SHP77 (cell line): ENCODE data around the gene SGTB.

Source experiments
- DNase-seq, 2 experiments: peaks; one replicate each; lab custom pipeline; 2025; lab: John Stamatoyannopoulos, UW

The SGTB gene, protein sequence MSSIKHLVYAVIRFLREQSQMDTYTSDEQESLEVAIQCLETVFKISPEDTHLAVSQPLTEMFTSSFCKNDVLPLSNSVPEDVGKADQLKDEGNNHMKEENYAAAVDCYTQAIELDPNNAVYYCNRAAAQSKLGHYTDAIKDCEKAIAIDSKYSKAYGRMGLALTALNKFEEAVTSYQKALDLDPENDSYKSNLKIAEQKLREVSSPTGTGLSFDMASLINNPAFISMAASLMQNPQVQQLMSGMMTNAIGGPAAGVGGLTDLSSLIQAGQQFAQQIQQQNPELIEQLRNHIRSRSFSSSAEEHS

DNA sequence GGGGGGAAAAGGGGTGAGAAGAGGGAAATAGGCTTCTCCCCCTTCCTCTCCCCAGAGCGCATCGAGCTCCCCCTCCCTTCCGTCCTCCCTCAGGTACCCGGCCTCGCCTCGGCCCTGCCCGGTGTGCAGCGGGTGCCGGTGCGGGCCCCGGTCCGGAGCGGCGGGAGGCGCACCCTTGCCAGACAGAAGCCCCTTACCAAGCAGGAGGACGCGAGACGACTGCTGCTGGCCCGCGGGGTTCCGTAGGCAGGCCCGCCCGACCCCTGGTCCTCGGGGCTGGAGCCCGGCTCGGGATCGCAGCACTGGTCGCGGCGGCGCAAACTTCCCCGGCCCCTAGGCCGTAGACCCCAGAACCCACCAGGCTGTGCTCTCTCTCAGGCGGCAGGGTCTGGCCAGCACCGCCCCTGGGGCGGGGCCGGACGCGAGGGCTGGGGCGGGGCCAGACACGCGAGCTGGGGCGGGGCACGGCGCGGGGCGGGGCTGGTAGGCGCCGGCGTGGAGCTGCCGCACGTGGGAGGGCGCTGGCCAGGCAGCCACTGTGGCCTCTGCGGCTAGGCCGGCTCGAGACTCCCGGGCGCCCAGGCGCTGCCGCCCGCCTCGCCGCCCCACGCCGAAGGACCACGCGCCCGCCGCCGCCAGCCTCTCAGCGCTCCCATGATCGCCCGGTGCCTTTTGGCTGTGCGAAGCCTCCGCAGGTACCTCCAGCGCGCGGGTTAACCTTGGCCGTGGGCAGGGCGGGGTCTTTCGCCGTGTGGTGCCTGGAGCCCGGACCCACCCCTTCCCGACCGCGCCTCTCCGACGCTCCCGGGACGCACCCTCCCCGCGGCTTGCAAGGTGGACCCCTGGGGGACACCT lies at the start of gene SGTB, which contains the start of gene NLN:
Gene SGTB (minus strand): TSS at position 390 of the 855 bp plus-strand sequence. CDS start 1,302 bp downstream, outside the sequence.
Gene NLN (plus strand): TSS at position 486 of the 855 bp plus-strand sequence. CDS start 169 bp downstream, at position 655.
- DNase-seq, result peak; percentile 56 to 77

DNA sequence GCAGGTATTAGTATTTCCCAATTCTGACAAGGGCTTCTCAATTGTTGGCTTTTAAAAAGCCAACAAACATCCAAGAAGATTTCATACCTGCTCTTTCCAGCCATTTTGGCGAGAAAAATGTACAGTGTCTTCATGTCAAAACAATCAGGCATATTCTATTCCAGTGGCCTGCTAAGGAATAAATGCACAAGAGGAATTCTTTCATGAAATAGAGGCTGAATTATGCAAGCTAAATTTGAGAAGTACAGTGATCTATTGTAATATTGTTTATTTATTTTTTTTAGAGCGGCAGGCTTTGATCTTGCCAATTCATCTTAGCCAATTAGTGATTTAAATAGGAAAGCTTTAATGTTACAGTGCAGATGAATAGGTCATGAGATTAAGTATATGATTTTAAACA lies 49.4 kb upstream of the SGTB start:
- DNase-seq, result no peak

DNA sequence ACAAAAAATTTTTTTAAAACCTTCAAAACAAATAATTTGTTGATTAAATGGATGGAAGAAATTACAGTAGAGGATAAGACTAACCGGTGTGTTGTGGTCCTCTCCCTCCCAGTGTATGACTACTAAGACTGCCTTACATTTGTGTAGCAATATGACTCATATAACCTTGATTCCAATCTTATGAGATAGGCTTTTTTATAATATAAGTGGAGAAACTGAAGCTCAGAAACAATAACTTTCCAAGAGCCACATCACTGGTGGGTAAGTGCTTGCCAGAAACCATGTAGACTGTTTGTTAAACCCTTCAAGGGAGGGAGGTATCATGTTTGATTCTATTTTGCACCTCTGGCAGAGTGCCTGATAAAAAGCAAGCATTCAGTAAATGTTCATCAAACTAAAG lies 47.6 kb upstream of the SGTB start:
- no peak for DNase-seq

DNA sequence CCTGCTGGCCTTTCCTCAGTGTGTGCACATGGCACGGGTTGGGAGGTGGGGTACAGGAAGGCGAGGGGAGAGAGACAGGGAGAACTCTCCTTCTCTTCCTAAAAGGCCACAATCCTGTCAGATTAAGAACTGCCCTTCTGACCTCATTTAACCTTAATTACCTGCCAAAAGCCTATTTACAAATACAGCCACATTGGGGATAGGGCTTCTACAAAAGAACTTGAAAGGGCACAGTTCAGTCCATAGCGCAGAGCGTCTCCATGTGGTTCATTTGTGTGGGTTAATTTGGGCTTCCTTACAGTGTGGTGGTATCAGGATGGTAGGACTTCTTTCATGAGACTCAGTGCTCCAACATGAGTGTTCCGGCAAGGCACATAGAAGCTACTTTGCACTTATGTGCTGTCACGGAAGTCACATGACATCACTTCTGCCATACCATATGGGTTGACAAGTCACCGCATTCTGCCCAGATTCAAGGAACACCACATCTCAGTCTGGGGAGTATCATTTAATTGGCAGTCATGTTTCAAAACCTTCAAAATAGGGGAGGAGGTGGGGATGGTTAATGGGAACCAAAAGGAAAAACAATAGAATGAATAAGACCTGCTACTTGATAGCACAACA lies 46.9 kb upstream of the SGTB start:
- DNase-seq, result no peak

DNA sequence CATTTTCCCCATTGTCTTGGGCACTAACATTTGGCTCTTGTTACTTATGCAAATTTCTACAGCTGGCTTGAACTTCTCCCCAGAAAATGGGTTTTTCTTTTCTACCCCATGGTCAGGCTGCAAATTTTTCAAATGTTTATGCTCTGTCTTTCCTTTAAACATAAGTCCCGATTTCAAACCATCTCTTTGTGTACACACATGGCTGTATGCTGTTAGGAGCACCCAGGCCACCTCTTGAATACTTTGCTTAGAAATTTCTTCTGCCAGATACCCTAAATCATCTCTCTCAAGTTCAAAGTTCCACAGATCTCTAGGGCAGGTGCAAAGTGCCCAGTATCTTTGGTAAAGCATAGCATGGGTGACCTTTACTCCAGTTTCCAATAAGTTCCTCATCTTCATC lies 45.7 kb upstream of the SGTB start:
- no peak for DNase-seq

DNA sequence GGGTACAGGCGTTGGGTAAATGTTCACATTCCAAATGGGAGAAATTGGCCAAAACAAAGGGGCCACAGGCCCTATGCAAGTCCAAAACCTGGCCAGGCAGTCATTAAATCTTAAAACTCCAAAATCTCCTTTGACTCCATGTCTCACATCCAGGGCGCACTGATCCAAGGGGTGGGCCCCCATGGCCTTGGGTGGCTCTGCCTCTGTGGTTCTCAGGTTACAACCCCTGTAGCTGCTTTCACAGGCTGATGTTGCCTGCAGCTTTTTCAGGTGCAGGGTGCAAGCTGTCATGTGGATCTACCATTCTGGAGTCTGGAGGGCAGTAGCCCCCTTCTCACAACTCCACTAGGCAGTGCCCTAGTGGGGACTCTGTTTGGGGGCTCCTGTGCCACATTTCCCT lies 44.9 kb upstream of the SGTB start:
- no peak for DNase-seq

DNA sequence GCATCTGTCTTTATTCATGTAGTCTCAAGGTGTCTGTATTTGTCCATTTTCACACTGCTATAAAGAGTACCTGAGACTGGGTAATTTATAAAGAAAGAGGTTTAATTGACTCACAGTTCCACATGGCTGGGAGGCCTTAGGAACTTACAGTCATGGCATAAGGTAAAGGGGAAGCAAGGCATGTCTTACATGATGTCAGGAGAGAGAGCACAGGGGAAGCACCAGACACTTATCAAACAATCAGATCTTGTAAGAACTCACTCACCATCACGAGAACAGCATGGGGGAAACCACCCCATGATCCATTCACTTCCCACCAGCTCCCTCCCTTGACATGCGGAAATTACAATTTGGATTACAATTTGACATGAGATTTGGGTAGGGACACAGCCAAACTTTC lies 44.3 kb upstream of the SGTB start:
- no peak for DNase-seq

DNA sequence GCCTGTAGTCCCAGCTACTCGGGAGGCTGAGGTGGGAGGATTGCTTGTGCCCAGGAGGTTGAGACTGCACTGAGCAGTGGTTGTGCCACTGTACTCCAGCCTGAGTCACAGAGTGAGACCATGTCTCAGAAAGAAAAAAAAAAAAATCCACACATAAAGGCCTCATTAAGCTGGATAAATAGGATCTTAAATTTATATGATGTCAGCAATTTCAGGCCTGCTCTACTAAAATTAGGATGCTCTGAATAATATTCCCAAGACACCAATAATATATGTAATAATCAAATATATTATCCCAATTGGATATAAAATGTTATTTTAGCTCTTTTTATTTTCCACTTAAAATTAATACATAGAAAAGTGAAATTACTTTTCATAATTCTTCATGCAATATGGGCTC lies 43.7 kb upstream of the SGTB start:
- no peak for DNase-seq

DNA sequence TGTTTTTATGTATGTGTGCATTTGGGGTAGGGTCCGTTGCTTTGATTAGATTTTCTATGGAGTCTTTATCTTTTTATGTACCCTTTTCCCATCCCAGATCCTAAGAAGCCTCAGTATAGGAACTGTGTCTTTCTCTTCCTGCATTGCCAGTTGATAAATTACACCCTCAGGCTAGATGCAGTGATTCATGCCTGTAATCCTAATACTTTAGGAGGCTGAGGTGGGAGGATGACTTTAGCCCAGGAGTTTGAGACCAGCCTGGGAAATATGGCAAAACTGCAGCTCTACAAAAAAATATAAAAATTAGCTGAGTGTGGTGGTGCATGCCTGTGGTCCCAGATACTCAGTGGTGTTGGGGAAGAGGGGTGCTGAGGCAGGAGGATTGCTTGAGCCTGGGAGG lies 40.3 kb upstream of the SGTB start:
- no peak for DNase-seq

DNA sequence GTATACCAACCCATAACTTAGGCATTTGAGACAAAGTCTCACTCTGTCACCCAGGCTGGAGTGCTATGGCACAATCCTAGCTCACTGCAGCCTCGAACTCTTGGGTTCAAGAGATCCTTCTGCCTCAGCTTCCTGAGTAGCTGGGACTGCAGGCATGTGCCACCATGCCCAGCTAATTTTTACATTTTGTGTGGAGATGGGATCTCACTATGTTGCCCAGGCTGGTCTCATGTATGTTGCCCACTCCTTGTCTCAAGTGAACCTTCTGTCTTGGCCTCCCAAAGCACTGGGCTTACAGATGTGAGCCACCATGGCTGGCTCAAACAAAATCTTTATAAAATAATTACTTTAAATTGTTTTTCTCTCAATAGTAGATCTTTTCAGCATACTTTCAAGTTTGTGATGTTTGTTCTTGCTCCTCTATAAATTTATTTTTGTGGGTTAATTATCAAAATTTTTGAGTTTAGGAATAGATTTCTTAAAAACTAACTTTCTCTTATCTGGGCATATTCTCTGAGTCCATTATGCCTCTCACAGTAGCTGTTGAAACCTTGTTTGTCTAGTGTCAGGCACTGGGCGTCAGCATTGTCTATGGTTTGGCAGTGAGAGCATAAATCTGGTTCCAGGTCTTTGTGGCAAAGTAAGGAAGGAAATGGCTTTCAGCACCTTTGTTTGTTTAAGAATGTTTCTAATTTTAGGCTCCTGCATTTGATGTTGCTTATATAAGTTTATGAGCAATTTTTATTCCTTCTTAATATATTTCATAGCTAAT lies 38.8 kb upstream of the SGTB start:
- peak; percentile 2 to 26 for DNase-seq

DNA sequence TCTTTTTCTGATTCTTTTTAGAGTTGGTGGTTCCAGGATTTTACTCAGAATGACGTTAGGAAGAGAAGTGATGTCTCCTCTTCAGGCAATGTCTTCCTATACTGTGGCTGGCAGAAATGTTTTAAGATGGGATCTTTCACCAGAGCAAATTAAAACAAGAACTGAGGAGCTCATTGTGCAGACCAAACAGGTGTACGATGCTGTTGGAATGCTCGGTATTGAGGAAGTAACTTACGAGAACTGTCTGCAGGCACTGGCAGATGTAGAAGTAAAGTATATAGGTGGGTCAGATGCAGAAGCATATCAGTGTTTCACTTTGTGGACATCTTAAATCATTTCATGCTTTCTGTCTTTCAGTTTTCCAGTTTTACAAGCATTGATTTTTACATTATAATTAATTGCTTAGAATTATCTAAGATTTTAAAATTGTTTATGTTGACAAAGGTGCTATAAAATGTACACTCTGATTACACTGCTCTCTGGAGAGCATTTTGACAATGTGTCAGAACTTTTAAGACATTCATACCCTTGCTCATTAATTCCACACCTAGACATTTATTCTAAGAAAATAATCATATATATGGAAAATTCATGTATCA lies 36.7 kb upstream of the SGTB start:
- DNase-seq, result no peak

DNA sequence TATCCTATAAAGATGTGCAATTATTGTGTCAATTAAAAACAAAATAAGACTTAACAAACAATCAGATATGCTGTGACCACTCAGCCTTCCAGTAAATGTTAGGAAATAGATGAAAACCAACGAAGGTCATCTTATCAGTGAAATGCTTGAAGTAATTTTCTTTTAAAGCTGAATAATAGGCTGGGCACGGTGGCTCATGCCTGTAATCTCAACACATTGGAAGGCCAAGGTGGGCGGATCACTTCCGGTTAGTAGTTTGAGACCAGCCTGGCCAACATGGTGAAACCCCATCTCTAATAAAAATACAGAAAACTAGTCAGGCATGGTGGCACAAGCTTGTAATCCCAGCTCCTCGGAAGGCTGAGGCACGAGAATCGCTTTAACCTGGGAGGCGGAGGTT lies 31.3 kb upstream of the SGTB start:
- DNase-seq, result no peak

DNA sequence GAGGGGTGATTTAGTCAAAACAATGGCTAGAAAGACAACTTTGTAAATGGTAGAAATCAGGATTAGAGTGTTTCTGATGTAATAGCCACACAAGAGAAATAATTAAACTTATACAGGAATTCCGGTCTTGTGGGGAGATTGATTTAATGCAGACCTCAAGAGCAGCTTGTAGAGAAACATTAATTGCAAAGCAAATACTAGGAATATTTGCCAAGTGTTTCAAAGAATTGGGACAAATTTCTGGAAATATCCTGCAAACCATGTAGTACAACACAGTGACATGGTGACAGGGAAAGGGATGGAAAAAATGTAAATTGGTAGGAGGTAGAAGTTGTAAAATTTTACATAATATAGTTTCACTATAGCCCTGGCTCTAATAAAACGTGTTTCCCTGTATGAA lies 29.0 kb upstream of the SGTB start:
- DNase-seq, result no peak

DNA sequence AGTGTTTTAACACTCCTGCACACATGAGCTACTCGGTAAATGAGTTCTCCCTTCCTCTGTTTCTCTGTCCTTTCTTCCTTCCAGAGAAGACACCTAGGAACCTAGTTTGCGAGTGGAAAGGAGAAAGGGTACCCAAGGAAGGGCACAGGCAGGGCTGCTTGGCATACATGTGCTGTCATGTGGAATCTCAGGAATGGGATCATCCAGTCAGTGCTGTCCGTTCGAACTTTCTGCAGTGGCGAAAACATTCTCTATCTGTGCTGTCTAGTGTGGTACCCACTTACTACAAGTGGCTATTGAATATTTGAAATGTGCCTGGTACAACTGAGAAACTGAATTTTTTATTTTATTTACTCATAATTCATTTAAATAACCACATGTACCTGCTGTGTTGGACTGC lies 28.0 kb upstream of the SGTB start:
- no peak for DNase-seq

DNA sequence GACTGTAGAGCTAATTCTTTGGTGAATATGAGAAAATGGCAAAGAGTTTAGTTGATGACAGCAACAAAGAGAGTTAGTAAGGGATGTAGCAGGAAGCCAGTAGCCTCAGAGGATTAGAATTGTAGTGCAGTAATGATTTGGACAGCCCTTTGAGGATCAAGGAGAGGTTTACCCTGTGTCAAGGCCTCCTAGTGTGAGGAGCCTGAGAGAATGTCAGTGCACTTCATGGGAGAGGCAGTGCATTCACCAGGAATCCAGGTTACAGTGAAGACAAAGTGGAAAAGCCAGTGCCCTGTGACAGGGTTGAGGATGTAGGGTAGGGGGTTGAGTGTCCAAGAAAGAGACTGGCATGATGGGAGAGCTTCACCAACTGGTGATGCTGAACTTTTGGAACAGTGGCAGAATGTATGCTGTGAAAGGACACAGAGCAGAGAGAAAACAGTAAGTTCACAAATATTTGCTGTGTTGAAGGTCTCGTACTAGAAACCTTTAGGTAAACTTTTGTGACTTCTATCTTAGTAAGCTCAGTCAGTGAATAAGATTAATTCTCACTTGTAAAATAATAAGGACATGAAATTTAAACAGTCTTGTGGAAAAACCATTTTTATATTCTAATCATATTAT lies 27.4 kb upstream of the SGTB start:
- DNase-seq, result no peak

DNA sequence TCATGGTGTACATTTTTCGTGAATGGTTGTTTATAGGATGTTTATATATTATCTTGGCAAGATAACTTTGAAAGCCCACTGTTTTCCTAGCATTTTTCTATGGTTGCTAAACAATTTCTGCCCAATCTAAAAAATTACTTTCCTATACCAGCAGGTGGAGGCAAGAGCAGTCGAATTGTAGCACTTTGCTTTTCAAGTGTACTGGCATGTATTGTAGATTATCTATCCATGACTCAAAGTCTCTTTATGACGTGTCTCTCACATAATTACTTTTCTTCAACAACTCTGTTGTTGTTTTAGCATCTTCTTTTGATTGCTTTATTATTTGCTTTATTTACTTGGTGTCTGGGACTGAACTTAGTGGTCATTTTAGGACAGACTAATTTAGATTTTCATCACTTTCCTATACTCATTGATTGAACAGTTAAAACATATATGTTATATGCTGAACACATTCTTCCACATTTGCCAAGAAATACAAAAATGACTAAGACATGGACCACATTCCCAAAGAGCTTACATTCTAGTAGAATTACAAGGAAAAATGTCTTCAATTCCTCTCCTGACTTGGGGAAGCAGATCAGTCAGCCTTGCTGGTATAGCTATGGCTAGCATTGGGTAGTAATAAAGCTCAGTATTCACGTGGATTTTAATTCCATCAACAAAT lies 20.8 kb upstream of the SGTB start:
- DNase-seq, result peak; percentile 6 to 9

DNA sequence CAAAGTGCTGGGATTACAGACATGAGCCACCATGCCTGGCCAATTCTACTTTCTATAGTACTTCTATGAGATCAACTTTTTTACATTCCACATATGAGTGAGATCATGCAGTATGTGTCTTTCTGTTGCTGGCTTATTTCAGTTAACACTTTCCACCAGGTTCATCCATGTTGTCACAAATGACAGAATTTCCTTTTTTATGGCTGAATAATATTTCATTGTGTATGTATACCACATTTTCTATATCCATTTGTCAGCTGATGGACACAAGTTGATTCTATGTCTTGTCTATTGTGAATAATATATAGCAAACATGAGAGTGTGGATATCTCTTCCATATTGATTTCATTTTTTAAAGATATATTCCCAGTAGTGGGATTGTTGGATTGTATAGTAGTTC lies 17.3 kb upstream of the SGTB start:
- DNase-seq, result no peak

DNA sequence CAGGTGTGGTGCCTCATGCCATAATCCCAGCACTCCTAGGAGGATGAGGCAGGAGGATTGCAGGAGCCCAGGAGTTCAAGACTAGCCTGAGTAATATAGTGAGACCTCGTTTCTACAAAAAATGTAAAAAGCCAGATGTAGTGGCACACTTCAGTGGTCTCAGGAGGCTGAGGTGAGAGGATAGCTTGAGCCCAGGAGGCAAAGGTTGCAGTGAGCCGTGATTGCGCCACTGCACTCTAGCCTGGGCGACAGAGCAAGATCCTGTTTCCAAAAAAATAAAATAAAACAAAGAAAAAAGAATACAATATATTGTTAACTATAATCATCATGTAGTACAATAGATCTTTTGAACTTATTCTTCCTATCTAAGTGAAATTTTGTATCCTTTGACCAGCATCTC lies 16.4 kb upstream of the SGTB start:
- DNase-seq, result no peak

DNA sequence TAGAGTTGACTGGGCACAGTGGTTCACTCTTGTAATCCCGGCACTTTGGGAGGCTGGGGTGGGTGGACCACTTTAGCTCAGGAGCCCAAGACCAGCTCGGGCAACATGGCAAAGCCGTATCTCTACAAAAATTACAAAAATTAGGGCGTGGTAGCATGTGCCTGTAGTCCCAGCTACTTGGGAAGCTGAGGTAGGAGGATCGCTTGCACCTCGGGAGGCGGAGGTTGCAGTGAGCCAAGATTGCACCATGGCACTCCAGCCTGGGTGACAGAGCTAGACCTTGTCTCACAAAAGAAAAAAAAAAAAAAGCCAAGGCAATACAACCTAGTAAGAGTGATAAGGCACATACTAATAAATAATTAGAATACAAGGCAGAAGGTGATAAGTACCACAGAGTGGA lies 15.9 kb upstream of the SGTB start:
- DNase-seq, result no peak

DNA sequence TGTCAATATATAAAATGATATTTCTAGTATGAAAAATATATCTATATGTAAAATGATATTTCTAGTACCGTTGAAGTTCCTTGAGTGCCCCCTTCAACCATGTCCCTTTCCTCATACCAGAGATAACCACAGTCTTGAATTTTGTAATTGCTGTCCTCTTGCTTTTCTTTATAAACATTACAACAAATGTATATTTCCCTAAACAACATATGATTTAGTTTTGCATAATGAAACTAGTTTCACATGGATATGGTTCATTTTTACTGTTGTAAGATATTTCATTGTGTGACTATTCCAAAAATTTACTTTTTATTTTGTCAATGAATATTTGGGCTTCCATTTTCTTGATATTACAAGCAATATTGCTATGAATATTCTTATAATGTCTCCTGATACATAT lies 14.1 kb upstream of the SGTB start:
- DNase-seq, result no peak

DNA sequence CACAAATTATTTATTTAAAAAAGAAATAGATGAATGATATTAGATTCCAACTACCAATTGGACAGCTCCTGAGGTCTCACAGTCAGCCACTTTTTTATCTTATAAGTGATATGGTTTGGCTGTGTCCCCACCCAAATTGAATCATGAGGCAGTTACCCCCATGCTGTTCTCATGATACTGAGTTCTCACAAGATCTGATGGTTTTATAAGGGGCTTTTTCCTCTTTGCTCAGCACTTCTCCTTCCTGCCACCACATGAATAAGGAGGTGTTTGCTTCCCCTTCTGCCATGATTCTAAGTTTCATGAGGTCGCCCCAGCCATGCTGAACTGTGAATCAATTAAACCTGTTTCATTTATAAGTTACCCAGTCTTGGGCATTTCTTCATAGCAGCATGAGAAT lies 13.0 kb upstream of the SGTB start:
- no peak for DNase-seq
